D721Med (cell line): Measurements from ENCODE around the gene DEPP1.

Experiments used
- DNase-seq: peaks from one replicate; pipeline ENCODE4 v3.0.0; 2011; ENCODE audit warnings: low spot score; ENCODE audit not compliant: insufficient read length
- FAIRE-seq: peaks from 2 replicates; lab custom pipeline; 2011; peaks lifted over from hg19 to GRCh38; lab: Jason Lieb, UNC
- TF ChIP-seq, protein P1 (sequence below): IDR thresholded peaks from 2 replicates; pipeline ENCODE4 v1.5.1; 2012; ENCODE audit warnings: mild to moderate bottlenecking, control low read depth; ENCODE audit not compliant: insufficient read depth; ENCODE audit errors: missing control alignments

DEPP1 gene

DNA sequence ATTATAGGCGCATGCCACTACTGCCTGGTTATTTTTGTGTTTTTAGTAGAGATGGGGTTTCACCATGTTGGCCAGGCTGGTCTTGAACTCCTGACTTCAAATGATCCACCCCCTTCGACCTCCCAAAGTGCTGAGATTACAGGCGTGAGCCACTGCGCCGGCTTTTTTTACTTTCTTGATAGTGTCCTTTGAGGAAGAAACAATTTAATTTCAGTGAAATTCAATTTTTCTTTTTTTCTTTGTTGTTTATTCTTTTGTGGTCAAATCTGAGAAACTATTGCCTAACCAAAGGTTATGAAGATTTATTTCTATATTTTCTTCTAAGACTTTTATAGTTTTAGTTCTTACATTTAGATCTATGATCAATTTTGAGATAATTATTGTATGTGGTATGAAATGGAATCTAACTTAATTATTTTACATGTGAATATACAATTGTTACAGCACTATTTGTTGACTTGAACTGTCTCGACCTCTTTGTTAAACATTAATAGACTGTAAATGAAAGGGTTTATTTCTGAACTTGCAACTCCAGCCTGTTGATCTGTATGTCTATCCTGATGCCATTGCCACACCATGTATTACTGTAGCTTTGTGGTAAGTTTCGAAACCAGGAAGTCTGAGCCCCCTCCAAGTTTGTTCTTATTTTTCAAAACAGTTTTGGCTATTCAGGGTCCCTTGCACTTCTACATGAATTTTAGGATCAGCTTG, 38.8 kb downstream of the DEPP1 start:
- FAIRE-seq (no peak), DNase-seq (no peak)
- TF ChIP-seq, protein P1, sequence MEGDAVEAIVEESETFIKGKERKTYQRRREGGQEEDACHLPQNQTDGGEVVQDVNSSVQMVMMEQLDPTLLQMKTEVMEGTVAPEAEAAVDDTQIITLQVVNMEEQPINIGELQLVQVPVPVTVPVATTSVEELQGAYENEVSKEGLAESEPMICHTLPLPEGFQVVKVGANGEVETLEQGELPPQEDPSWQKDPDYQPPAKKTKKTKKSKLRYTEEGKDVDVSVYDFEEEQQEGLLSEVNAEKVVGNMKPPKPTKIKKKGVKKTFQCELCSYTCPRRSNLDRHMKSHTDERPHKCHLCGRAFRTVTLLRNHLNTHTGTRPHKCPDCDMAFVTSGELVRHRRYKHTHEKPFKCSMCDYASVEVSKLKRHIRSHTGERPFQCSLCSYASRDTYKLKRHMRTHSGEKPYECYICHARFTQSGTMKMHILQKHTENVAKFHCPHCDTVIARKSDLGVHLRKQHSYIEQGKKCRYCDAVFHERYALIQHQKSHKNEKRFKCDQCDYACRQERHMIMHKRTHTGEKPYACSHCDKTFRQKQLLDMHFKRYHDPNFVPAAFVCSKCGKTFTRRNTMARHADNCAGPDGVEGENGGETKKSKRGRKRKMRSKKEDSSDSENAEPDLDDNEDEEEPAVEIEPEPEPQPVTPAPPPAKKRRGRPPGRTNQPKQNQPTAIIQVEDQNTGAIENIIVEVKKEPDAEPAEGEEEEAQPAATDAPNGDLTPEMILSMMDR, result no peak

DNA sequence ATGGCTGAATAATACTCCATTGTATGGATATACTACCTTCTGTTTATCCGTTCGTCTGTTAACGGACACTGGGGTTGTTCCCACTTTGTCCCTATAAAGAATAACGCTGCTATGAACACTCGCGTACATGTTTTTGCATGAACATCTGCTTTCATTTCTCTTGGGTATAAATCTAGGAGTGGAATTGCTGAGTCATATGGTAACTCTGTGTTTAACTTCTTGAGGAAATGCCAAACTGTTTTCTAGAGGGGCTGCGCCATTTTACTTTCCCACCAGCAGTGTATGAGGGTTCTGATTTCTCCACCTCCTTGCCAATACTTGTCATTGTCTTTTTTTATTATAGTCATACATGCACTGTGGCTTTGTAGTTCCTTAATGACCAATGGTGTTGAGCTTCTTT, 39.7 kb downstream of the DEPP1 start:
- TF ChIP-seq, protein P1, result no peak
- no peak for FAIRE-seq
- DNase-seq, result no peak

GRCh38 chr10:44937196-44938005, 41.2 kb downstream of the DEPP1 start:
- no peak for FAIRE-seq
- no peak for DNase-seq
- TF ChIP-seq, protein P1, result no peak

- no peak for FAIRE-seq
- DNase-seq, result no peak
- TF ChIP-seq, protein P1, result no peak
Observed at GRCh38 chr10:44936314-44936975, 42.2 kb downstream of the DEPP1 start.

DNA sequence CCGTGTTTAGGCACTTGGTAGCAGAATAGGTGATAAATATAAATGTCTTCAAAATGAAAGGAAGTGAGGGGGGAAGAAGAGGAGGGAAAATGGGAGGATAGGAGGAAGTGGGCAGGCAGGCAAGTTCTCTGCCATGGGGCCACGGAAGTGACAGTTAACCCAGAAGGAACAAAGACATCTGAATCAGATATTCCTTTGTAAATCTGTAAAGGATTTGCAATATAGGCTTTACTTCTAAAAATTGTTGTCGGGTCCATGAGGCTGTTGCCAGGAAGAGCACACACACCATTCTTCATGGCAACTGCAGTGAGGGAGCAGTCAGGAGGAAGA, 42.7 kb downstream of the DEPP1 start:
- no peak for FAIRE-seq
- TF ChIP-seq, protein P1, result no peak
- DNase-seq, result no peak

DNA sequence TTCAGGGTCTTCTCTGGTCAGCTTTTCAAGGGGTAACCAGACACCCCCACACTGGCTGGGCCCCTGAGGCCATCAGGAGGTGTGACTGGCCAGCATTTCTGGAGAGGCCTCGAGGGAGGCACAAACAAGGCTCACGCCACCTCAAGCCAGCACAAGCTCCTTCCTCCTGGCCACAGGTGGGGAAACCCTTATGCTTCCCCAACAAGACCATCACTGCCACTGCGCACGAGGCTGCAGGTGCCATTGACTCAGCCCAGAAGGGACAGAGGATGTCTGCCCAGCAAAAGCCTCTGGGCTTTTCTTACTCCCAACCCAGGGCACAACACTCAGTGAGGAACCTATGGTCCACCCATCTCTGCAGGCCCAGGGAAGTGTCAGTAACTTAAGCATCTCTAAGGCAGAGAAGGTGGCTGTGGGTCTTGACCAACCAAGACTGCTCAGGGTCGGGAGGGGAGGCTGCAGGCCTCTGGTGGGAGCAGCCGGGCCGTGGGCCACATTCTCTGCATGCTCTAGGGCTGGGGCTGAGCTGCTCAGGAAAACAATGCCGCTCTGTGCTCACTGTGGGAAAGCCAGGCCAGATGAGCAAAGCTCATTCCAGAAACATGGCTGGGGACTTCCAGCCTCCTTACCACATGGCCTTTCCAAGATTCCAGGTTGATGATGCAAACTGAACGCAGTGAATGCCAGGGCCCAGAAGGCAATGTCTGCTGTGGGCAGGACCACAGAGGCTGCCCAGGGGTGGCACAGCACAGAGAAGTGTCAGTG, 43.2 kb downstream of the DEPP1 start:
- TF ChIP-seq, protein P1, result no peak
- DNase-seq (no peak), FAIRE-seq (no peak)
